GM19023 (cell line): ENCODE measurements around the gene TTC27.
"Not testable (repeated sequence)": the region's sequence is repeated elsewhere in the genome, so short reads cannot be mapped to it uniquely, and the experiment has no call there.

ENCODE experiments used
- ATAC-seq: cut with Tn5 transposase; IDR thresholded peaks from one replicate; pipeline ENCODE4 v1.9.1; 2021; ENCODE audit warnings: mild to moderate bottlenecking, moderate library complexity; ENCODE audit not compliant: unreplicated experiment

TTC27 gene

GRCh38 chr2:32627814-32628579 is at the start of gene TTC27:
TSS of gene TTC27 (plus strand) at chr2:32628050. CDS start at chr2:32628293, 243 bp downstream.
- peak; percentile 99 for ATAC-seq

- peak; percentile 71 for ATAC-seq
These were observed 36.0 kb upstream of the TTC27 start for GRCh38 chr2:32591669-32592463.

- no peak for ATAC-seq
These were observed 33.3 kb upstream of the TTC27 start for GRCh38 chr2:32594573-32594972.

GRCh38 chr2:32611366-32611765 is 16.5 kb upstream of the TTC27 start:
- ATAC-seq = no peak

- ATAC-seq = no peak
These were observed 16.1 kb upstream of the TTC27 start for GRCh38 chr2:32611771-32612170.

GRCh38 chr2:32614084-32614483 is 13.8 kb upstream of the TTC27 start:
- ATAC-seq = no peak

GRCh38 chr2:32617599-32618189 is 10.2 kb upstream of the TTC27 start:
- ATAC-seq = no peak

GRCh38 chr2:32622570-32623310 is 5.1 kb upstream of the TTC27 start:
- no peak for ATAC-seq

- no peak for ATAC-seq
These were observed 4.5 kb upstream of the TTC27 start for GRCh38 chr2:32623311-32623706.

GRCh38 chr2:32624812-32625211 is 3.0 kb upstream of the TTC27 start:
- no peak for ATAC-seq

GRCh38 chr2:32626639-32627221 is 1.1 kb upstream of the TTC27 start:
- no peak for ATAC-seq

- ATAC-seq = peak; percentile 41
These were observed 423 bp upstream of the TTC27 start for GRCh38 chr2:32627441-32627813.

GRCh38 chr2:32632089-32632488 is 4.2 kb downstream of the TTC27 start:
- no peak for ATAC-seq

- no peak for ATAC-seq
These were observed 5.2 kb downstream of the TTC27 start for GRCh38 chr2:32633040-32633439.

GRCh38 chr2:32638548-32638947 is 10.7 kb downstream of the TTC27 start:
- ATAC-seq = not testable (repeated sequence)

- no peak for ATAC-seq
These were observed 13.3 kb downstream of the TTC27 start for GRCh38 chr2:32641180-32641579.

- ATAC-seq = no peak
These were observed 19.4 kb downstream of the TTC27 start for GRCh38 chr2:32647180-32647651.

GRCh38 chr2:32652555-32653209 is 24.8 kb downstream of the TTC27 start:
- no peak for ATAC-seq

- no peak for ATAC-seq
These were observed 28.2 kb downstream of the TTC27 start for GRCh38 chr2:32656069-32656468.

- ATAC-seq = no peak
These were observed 36.0 kb downstream of the TTC27 start for GRCh38 chr2:32663864-32664263.
